ENCODE data around the gene HOXB7. TPM values are rescaled to one million over a fixed set of nuclear protein-coding genes. Genes with fewer than 3 reads are reported as not detected.

Gene HOXB7
- total RNA-seq, 2 experiments from 2014 or later, result 9.2 to 16.3 TPM

- no TSS peak for BruUV-seq (replicated peaks)
- CTCF ChIA-PET (ENCODE audit: unreplicated experiment), result no interaction called here
- no peak for TF ChIP-seq EZH2phosphoT487 (IDR thresholded peaks at IDR 0.05; ENCODE audit: borderline replicate concordance, low read depth, low read length)
- TF ChIP-seq, protein P1, sequence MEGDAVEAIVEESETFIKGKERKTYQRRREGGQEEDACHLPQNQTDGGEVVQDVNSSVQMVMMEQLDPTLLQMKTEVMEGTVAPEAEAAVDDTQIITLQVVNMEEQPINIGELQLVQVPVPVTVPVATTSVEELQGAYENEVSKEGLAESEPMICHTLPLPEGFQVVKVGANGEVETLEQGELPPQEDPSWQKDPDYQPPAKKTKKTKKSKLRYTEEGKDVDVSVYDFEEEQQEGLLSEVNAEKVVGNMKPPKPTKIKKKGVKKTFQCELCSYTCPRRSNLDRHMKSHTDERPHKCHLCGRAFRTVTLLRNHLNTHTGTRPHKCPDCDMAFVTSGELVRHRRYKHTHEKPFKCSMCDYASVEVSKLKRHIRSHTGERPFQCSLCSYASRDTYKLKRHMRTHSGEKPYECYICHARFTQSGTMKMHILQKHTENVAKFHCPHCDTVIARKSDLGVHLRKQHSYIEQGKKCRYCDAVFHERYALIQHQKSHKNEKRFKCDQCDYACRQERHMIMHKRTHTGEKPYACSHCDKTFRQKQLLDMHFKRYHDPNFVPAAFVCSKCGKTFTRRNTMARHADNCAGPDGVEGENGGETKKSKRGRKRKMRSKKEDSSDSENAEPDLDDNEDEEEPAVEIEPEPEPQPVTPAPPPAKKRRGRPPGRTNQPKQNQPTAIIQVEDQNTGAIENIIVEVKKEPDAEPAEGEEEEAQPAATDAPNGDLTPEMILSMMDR (conservative IDR thresholded peaks at IDR 0.05; ENCODE audit: low read length), result no peak
- Histone ChIP-seq H2AFZ (ENCODE audit: low read length) (peak overlapping the region; percentile 96), H3K9me2 (ENCODE audit: insufficient read depth, low read length) (no peaks in the 10 kb centered on the region), H3K36me3 (ENCODE audit: insufficient read depth, low read length) (no peaks in the 10 kb centered on the region), H3K4me2 (ENCODE audit: low read length) (peak overlapping the region; percentile 73), H4K20me1 (ENCODE audit: insufficient read depth, low read length) (no peaks in the 10 kb centered on the region), H3K27ac (ENCODE audit: low read depth, low read length, poor library complexity, severe bottlenecking) (no peak overlapping the region), H3K9me3 (ENCODE audit: low read length) (no peaks in the 10 kb centered on the region), H3K4me1 (ENCODE audit: insufficient read depth, low read length, poor library complexity, severe bottlenecking) (peaks cover 31% of the 10 kb centered on the region), H3K79me2 (ENCODE audit: insufficient read depth, low read depth, low read length) (no peaks in the 10 kb centered on the region), H3K4me3 (ENCODE audit: low read depth, low read length, poor library complexity, severe bottlenecking) (peak overlapping the region; percentile 72)
- DNase-seq (ENCODE audit: low spot score), result peak; percentile 13
- intact Hi-C loops (cut with micrococcal nuclease; ENCODE audit: unreplicated experiment), result no loop called here
- POLR2A ChIA-PET, result interaction anchor here (0.7 kb wide), 1 partner anchor 173 kb away, joined by 8 read pairs; no protein-coding TSS in a partner anchor
Measured at GRCh38 chr17:48612456-48612853, 1.6 kb upstream of the HOXB7 start.

- Histone ChIP-seq H3K79me2 (ENCODE audit: insufficient read depth, low read depth, low read length) (no peaks in the 10 kb centered on the region), H2AFZ (ENCODE audit: low read length) (peak overlapping the region; percentile 96), H3K4me2 (ENCODE audit: low read length) (peak overlapping the region; percentile 73), H4K20me1 (ENCODE audit: insufficient read depth, low read length) (no peaks in the 10 kb centered on the region), H3K36me3 (ENCODE audit: insufficient read depth, low read length) (no peaks in the 10 kb centered on the region), H3K9me2 (ENCODE audit: insufficient read depth, low read length) (no peaks in the 10 kb centered on the region), H3K9me3 (ENCODE audit: low read length) (no peaks in the 10 kb centered on the region), H3K4me3 (ENCODE audit: low read depth, low read length, poor library complexity, severe bottlenecking) (peak overlapping the region; percentile 72), H3K4me1 (ENCODE audit: insufficient read depth, low read length, poor library complexity, severe bottlenecking) (peaks cover 31% of the 10 kb centered on the region), H3K27ac (ENCODE audit: low read depth, low read length, poor library complexity, severe bottlenecking) (peak overlapping the region; percentile 32)
- BruUV-seq (replicated peaks), result no TSS peak
- intact Hi-C loops (cut with micrococcal nuclease; ENCODE audit: unreplicated experiment), result no loop called here
- ChIA-PET CTCF (ENCODE audit: unreplicated experiment) (no interaction called here), POLR2A (interaction anchor here (0.7 kb wide), 1 partner anchor 173 kb away, joined by 8 read pairs; no protein-coding TSS in a partner anchor)
- TF ChIP-seq, protein P1 (conservative IDR thresholded peaks at IDR 0.05; ENCODE audit: low read length), result no peak
- no peak for TF ChIP-seq EZH2phosphoT487 (IDR thresholded peaks at IDR 0.05; ENCODE audit: borderline replicate concordance, low read depth, low read length)
- DNase-seq (ENCODE audit: low spot score), result peak; percentile 25
Measured at GRCh38 chr17:48611681-48612455, 1.1 kb upstream of the HOXB7 start.

DNA sequence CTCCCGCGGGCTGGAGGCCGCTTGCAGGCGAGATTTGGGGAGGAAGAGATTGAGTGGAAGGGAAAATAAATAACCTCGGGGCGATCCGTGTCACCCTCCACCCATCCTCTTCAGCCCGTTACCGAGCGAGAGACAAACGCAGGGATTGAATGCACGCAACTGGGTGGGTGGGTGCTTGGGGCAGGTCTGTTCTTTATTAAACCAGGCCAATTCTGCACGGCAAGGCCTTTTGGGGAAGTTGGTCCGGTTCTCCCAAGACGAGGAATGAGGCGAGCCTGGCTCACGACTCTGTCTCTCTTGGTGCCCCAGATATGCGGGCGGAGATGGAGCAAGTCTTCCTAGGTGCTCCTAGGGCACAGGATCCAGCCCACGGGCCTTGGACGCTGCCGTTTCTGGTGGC lies 396 bp upstream of the HOXB7 start:
- CTCF ChIA-PET (ENCODE audit: unreplicated experiment), result no interaction called here
- Histone ChIP-seq H3K27ac (ENCODE audit: low read depth, low read length, poor library complexity, severe bottlenecking) (peak overlapping the region; percentile 32), H3K4me2 (ENCODE audit: low read length) (peak overlapping the region; percentile 73)

More for the DNA sequence above, 396 bp upstream of the HOXB7 start:
- DNase-seq (ENCODE audit: low spot score), result peak; percentile 38
- no peaks in the 10 kb centered on the region for H3K79me2 ChIP-seq (ENCODE audit: insufficient read depth, low read depth, low read length)
- no peaks in the 10 kb centered on the region for H4K20me1 ChIP-seq (ENCODE audit: insufficient read depth, low read length)
- no peaks in the 10 kb centered on the region for H3K9me2 ChIP-seq (ENCODE audit: insufficient read depth, low read length)
- peak overlapping the region; percentile 72 for H3K4me3 ChIP-seq (ENCODE audit: low read depth, low read length, poor library complexity, severe bottlenecking)
- intact Hi-C loops (cut with micrococcal nuclease; ENCODE audit: unreplicated experiment), result no loop called here
- H3K4me1 ChIP-seq (ENCODE audit: insufficient read depth, low read length, poor library complexity, severe bottlenecking), result peaks cover 31% of the 10 kb centered on the region
- no peak for TF ChIP-seq EZH2phosphoT487 (IDR thresholded peaks at IDR 0.05; ENCODE audit: borderline replicate concordance, low read depth, low read length)
- TF ChIP-seq, protein P1 (conservative IDR thresholded peaks at IDR 0.05; ENCODE audit: low read length), result no peak
- no TSS peak for BruUV-seq (replicated peaks)
- no peaks in the 10 kb centered on the region for H3K9me3 ChIP-seq (ENCODE audit: low read length)
- no peaks in the 10 kb centered on the region for H3K36me3 ChIP-seq (ENCODE audit: insufficient read depth, low read length)
- POLR2A ChIA-PET, result no interaction called here
- peak overlapping the region; percentile 96 for H2AFZ ChIP-seq (ENCODE audit: low read length)

All from OCI-LY7 (cell line).